Measurements from ENCODE around the gene STARD9. TPM values are rescaled to one million over a fixed set of nuclear protein-coding genes. Genes with fewer than 3 reads are reported as not detected.
"Not testable (repeated sequence)": the region's sequence is repeated elsewhere in the genome, so short reads cannot be mapped to it uniquely, and the experiment has no call there.

STARD9 gene
- 4.4 and 5.9 TPM in 2 replicates for total RNA-seq (2014; rRNA removed; shearing (Covaris generic))

- DNase-seq (ENCODE audit: low read depth), result peak; percentile 99
Observed at GRCh38 chr15:42575188-42576039, at the start of gene STARD9. Gene STARD9, plus strand, starts transcription at chr15:42575606. Its CDS starts 110 bp downstream, at chr15:42575716.

- no peak for DNase-seq (ENCODE audit: low read depth)
Observed at GRCh38 chr15:42528970-42529369, 46.4 kb upstream of the STARD9 start.

- no peak for DNase-seq (ENCODE audit: low read depth)
Observed at GRCh38 chr15:42533246-42533645, 42.2 kb upstream of the STARD9 start.

GRCh38 chr15:42544853-42545629, 30.4 kb upstream of the STARD9 start:
- DNase-seq (ENCODE audit: low read depth), result no peak

- DNase-seq (ENCODE audit: low read depth), result no peak
Observed at GRCh38 chr15:42547918-42548248, 27.5 kb upstream of the STARD9 start.

GRCh38 chr15:42548249-42549031, 27.0 kb upstream of the STARD9 start, which contains the start of the genes HAUS2 and LRRC57:
Gene HAUS2, plus strand, starts transcription at chr15:42548838. Its CDS starts 35 bp downstream, at chr15:42548873.
Gene LRRC57, minus strand, starts transcription at chr15:42548793. Its CDS starts 359 bp downstream, at chr15:42548434.
- peak; percentile 85 for DNase-seq (ENCODE audit: low read depth)

- DNase-seq (ENCODE audit: low read depth), result peak; percentile 54
Observed at GRCh38 chr15:42549032-42549491, 26.3 kb upstream of the STARD9 start.

- no peak for DNase-seq (ENCODE audit: low read depth)
Observed at GRCh38 chr15:42549741-42550392, 25.5 kb upstream of the STARD9 start.

- no peak for DNase-seq (ENCODE audit: low read depth)
Observed at GRCh38 chr15:42553554-42553953, 21.9 kb upstream of the STARD9 start.

GRCh38 chr15:42556550-42557207, 18.7 kb upstream of the STARD9 start:
- DNase-seq (ENCODE audit: low read depth), result not testable (repeated sequence)

GRCh38 chr15:42558739-42559138, 16.7 kb upstream of the STARD9 start:
- DNase-seq (ENCODE audit: low read depth), result no peak

GRCh38 chr15:42576040-42576594, 711 bp downstream of the STARD9 start:
- peak; percentile 5 for DNase-seq (ENCODE audit: low read depth)

GRCh38 chr15:42576776-42577175, 1.4 kb downstream of the STARD9 start:
- DNase-seq (ENCODE audit: low read depth), result no peak

- peak; percentile 74 for DNase-seq (ENCODE audit: low read depth)
Observed at GRCh38 chr15:42577514-42578031, 2.2 kb downstream of the STARD9 start.

GRCh38 chr15:42578984-42579537, 3.7 kb downstream of the STARD9 start:
- DNase-seq (ENCODE audit: low read depth), result no peak

- peak; percentile 77 for DNase-seq (ENCODE audit: low read depth)
Observed at GRCh38 chr15:42581272-42581730, 5.9 kb downstream of the STARD9 start.

GRCh38 chr15:42582569-42583375, 7.4 kb downstream of the STARD9 start:
- DNase-seq (ENCODE audit: low read depth), result no peak

GRCh38 chr15:42584031-42584765, 8.8 kb downstream of the STARD9 start:
- peak; percentile 13 for DNase-seq (ENCODE audit: low read depth)

Data from RPMI7951 (cell line).